ENCODE measurements around the gene CORO2A. TPM values are rescaled to one million over a fixed set of nuclear protein-coding genes. Genes with fewer than 3 reads are reported as not detected.

The CORO2A gene
- total and polyA plus RNA-seq, 2 of the 8 experiments (the other 6 are each of a cell fraction or from before 2014, with no cell fraction given), result 13.7 to 27.9 TPM

DNA sequence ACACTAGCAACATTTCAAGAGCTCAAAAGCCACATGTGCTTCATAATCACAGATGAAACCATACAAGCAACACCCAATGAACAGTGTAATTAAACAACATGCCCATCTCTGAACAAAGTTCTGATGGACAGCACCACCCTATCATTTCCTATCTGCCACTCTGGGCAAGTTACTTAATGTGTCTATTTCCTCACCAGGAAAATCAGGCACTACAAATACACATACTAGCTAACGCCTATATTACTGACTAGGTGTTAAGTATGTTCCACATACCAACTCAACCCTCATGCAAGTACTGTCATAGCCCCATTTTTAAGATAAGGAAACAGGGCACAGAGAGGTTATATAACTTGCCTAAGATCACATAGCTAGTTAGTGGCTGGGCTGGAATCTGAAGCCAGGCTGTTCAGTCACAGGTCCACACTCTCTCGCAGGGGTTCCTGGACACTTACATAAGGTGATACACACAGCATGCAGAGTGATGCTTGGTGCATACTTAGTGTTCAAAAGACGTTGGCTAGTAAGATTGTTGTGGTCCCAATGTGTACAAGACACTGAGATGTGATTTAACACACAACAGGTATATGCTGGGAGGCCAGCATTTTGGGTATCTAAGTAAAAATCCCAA lies 24.2 kb downstream of the CORO2A start:
- Histone ChIP-seq H3K18ac (ENCODE audit: extremely low read depth, low read length) (peak overlapping the region; percentile 48; the same call in 1 of the 2 replicates), H3K27me3 (replicated peaks in 1 of 4; ENCODE audit: control insufficient read depth in 3 of 4, extremely low read depth in 1 of 4, insufficient read depth in 3 of 4, low read length in 3 of 4) (no peaks in the 10 kb centered on the region), H3K9me3 (ENCODE audit: insufficient read depth in 2 of 2, low read depth in 1 of 2, low read length in 1 of 2) (no peaks in the 10 kb centered on the region), H3K23ac (ENCODE audit: insufficient read length) (no peak overlapping the region), H2BK12ac (ENCODE audit: low read depth, low read length) (peak overlapping the region; percentile 68; the same call in 1 of the 2 replicates), H2AFZ (ENCODE audit: low read length) (no peak overlapping the region), H2BK20ac (ENCODE audit: low read length) (no peak overlapping the region), H3K79me1 (ENCODE audit: low read depth, low read length) (peaks cover 7% of the 10 kb centered on the region; the same call in 1 of the 2 replicates), H3K4me3 (ENCODE audit: extremely low read depth in 1 of 4, insufficient read depth in 2 of 4, low read depth in 3 of 4, low read length in 4 of 4) (no peak overlapping the region), H3K79me2 (ENCODE audit: control insufficient read depth in 1 of 2, insufficient read depth in 2 of 2, low read length in 2 of 2) (peaks cover 0 to 2% of the 10 kb centered on the region in 2 experiments; a peak in 1 of 4 replicates), H3K9ac (replicated peaks in 1 of 4; ENCODE audit: extremely low read depth in 1 of 4, low read depth in 3 of 4, low read length in 3 of 4) (no peak overlapping the region), H3K14ac (ENCODE audit: insufficient read length) (no peak overlapping the region), H3K4ac (replicated peaks; ENCODE audit: insufficient read length, low read depth, low read length) (peak overlapping the region; percentile 72), H3K56ac (replicated peaks; ENCODE audit: insufficient read length, low read depth, low read length) (no peak overlapping the region), H2BK120ac (replicated peaks; ENCODE audit: low read depth, low read length) (peak overlapping the region; percentile 75), H2AK5ac (ENCODE audit: low read depth, low read length) (peak overlapping the region; percentile 90; the same call in 1 of the 2 replicates), H3K36me3 (ENCODE audit: control insufficient read depth in 2 of 4, insufficient read depth in 4 of 4, low read length in 3 of 4) (no peaks in the 10 kb centered on the region), H4K91ac (replicated peaks; ENCODE audit: insufficient read length, low read length) (no peak overlapping the region), H2BK5ac (ENCODE audit: low read depth, low read length) (no peak overlapping the region), H4K8ac (ENCODE audit: extremely low read depth, insufficient read depth, low read length) (no peak overlapping the region), H2BK15ac (ENCODE audit: low read length) (peak overlapping the region; percentile 72; the same call in 1 of the 2 replicates), H3K27ac (ENCODE audit: low read depth, low read length) (no peak overlapping the region), H3K23me2 (ENCODE audit: low read depth, low read length) (no peaks in the 10 kb centered on the region), H3K4me1 (replicated peaks in 1 of 4; ENCODE audit: control insufficient read depth in 3 of 4, insufficient read depth in 4 of 4, low read length in 3 of 4) (peaks cover 8 to 29% (median 18%) of the 10 kb centered on the region in 4 experiments), H4K5ac (ENCODE audit: insufficient read length, low read depth, low read length) (no peak overlapping the region), H3K4me2 (ENCODE audit: insufficient read depth in 1 of 2, low read depth in 2 of 2, low read length in 2 of 2) (no peak overlapping the region), H4K20me1 (replicated peaks in 1 of 2; ENCODE audit: control insufficient read depth in 1 of 2, insufficient read depth in 2 of 2, low read length in 2 of 2) (peaks cover 2 to 6% of the 10 kb centered on the region in 2 experiments)
- ChIA-PET CTCF (ENCODE audit: partially characterized antibody) (no interaction called here), POLR2A (ENCODE audit: partially characterized antibody) (interaction anchor here (1.3 kb wide), 2 partner anchors 9 to 68 kb away, joined by 3 to 5 read pairs; no protein-coding TSS in a partner anchor)
- no peak for TF ChIP-seq CTCF (IDR thresholded peaks at IDR 0.05; ENCODE audit: control extremely low read depth in 1 of 3, insufficient read depth in 1 of 3, low read depth in 1 of 3, low read length in 3 of 3)
- TF ChIP-seq POLR2A (IDR thresholded peaks at IDR 0.05; ENCODE audit: control extremely low read depth in 1 of 2, low read depth in 2 of 2, low read length in 2 of 2), result no peak
- TF ChIP-seq MAX (IDR thresholded peaks at IDR 0.05), result no peak
- no peak for TF ChIP-seq GTF2F1 (IDR thresholded peaks at IDR 0.05; ENCODE audit: borderline replicate concordance, low read depth, low read length)
- FAIRE-seq (no peak), DNase-seq (ENCODE audit: low read depth in 1 of 2, low spot score in 2 of 2) (no peak)
- WGBS, 2 experiments (ENCODE audit: extremely low coverage in 1 of 2, insufficient coverage in 1 of 2, insufficient read length in 1 of 2, insufficient replicate concordance in 2 of 2, low coverage in 1 of 2, low lambda C conversion rate in 2 of 2, missing lambda C conversion rate in 1 of 2), result 79% methylated on average over 3 of the region's 3 CpGs; no CpG with 5 or more reads in 1 of the 2 experiments
